Gastrocnemius medialis (tissue), 4 donors: Measurements from ENCODE around the gene TRPV3. TPM values are rescaled to one million over a fixed set of nuclear protein-coding genes. Genes with fewer than 3 reads are reported as not detected.

ENCODE experiments used
- ATAC-seq, 2 donors: fragments of 150-250 bp; one replicate each; pipeline ENCODE4 v1.9.1; 2016
- DNase-seq, 2 donors: peaks; one replicate each; pipeline ENCODE4 v3.0.0-alpha.2; 2019
- H3K27ac ChIP-seq, 4 donors: fragments of 200-600 bp; sonication (generic); 1 replicate in 1 of 4; 2 replicates in 3 of 4; pipeline ENCODE4 v1.5.1; 2016 to 2018; ENCODE audit warnings: mild to moderate bottlenecking in 2 of 4, moderate library complexity in 1 of 4
- H3K27me3 ChIP-seq, 3 donors: fragments of 200-600 bp; sonication (generic) in 2 of 3; 1 replicate in 1 of 3; 2 replicates in 2 of 3; pipeline versions ENCODE4 v1.5.1 to v1.6.0; 2016 to 2019; ENCODE audit warnings: mild to moderate bottlenecking in 1 of 3, moderate library complexity in 1 of 3
- H3K36me3 ChIP-seq, 2 donors: fragments of 200-600 bp; sonication (generic) in 1 of 2; one replicate each; pipeline ENCODE4 v1.5.1; 2017 to 2018
- H3K4me1 ChIP-seq, 2 donors: fragments of 200-600 bp; sonication (generic) in 1 of 2; one replicate each; pipeline ENCODE4 v1.5.1; 2016 to 2017; ENCODE audit warnings: mild to moderate bottlenecking in 2 of 2
- H3K4me3 ChIP-seq, 4 donors: fragments of 200-600 bp; sonication (generic) in 3 of 4; 1 replicate in 1 of 4; 2 replicates in 3 of 4; pipeline ENCODE4 v1.5.1; 2016 to 2019; ENCODE audit warnings: mild to moderate bottlenecking in 2 of 4
- H3K9me3 ChIP-seq, 3 donors: fragments of 200-600 bp; sonication (generic) in 2 of 3; 1 replicate in 1 of 3; 2 replicates in 2 of 3; pipeline ENCODE4 v1.5.1; 2016 to 2019
- POLR2A ChIP-seq, 2 donors: fragments of 450-650 bp; IDR thresholded peaks; one replicate each; pipeline ENCODE4 v1.6.1; 2017; ENCODE audit warnings: antibody characterized with exemption in 2 of 2, mild to moderate bottlenecking in 2 of 2, moderate library complexity in 2 of 2
- in situ Hi-C, 4 donors: fragments of 200-750 bp; cut with MboI; loops; one replicate each; pipeline versions ENCODE4 v1.15.0 to v1.8.0; 2017; ENCODE audit warnings: low sequenced_read_pairs in 4 of 4
- intact Hi-C: fragments of 100-400 bp; cut with DNase I; formaldehyde crosslinking; loops from one replicate; pipeline ENCODE4 v1.15.1; 2023; ENCODE audit warnings: low total_unique reads
- total RNA-seq, 4 donors: library from RNA; depleted of rRNA; stranded (reverse); fragments of >200 nt; gene quantifications; one replicate each; pipeline versions ENCODE4 v1.1.0 to v1.2.3, GENCODE V29; 2016
- TF ChIP-seq, protein P1 (sequence below), 5 experiments: fragments of 450-650 bp in 3 of 5; fragments of 200-600 bp in 2 of 5; sonication (generic) in 2 of 5; IDR thresholded peaks in 4 of 5; conservative IDR thresholded peaks in 1 of 5; 1 replicate in 4 of 5; 2 replicates in 1 of 5; pipeline ENCODE4 v1.5.1; 2016 to 2019; ENCODE audit warnings: antibody characterized with exemption in 5 of 5, mild to moderate bottlenecking in 3 of 5, moderate library complexity in 3 of 5

TRPV3 gene
- total RNA-seq, 4 donors from 2014 or later = 1.3 to 3.8 (median 1.6) TPM

DNA sequence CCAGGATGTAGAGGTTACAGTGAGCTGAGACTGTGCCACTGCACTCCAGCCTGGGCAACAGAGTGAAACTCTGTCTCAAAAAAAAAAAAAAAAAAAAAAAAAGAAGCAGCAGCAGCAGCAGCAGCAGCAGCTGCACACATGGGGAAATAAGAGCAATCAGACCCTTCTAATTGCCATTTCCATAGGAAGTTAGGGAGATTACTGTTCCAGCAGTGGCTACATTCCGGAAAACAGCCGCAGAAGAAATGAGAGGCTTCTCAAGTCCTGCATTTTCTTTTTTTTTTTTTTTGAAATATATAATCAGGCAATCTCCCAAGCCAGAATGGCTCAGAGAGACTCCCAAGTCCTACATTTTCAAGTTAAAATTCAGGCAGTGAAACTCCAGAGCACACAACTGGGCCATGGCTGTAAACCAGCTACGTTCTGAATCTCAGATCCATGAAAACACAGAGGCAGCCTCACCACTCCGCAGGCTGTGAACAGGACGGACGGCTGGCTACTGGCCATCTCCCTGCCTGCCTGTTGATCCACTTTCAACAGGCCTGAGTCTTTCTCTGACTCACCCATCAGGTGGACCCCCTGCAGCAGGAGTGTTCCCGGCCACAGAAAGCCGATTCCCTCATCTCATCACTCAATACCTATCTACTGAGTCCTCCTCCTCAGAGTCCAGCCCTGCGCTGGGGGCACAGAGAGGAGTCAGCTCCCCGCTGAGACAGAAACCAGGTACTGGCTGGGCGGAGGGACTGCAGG is 36.6 kb upstream of the TRPV3 start:
- Histone ChIP-seq H3K4me1 (peaks cover 0 to 3% of the 10 kb centered on the region in 2 donors), H3K4me3 (no peak overlapping the region), H3K9me3 (no peaks in the 10 kb centered on the region), H3K27ac (peak overlapping the region in 2 of 4 donors; percentile 21 to 25), H3K27me3 (no peaks in the 10 kb centered on the region), H3K36me3 (peaks cover 0 to 38% of the 10 kb centered on the region in 2 donors)
- in situ Hi-C loops (no loop called here), intact Hi-C loops (no loop called here)
- ATAC-seq (peak; percentile 40 to 41), DNase-seq (peak in 1 of 2 donors; percentile 37)
- peak in 1 of 2 donors; percentile 10 for TF ChIP-seq POLR2A (IDR thresholded peaks at IDR 0.05)
- TF ChIP-seq, protein P1, sequence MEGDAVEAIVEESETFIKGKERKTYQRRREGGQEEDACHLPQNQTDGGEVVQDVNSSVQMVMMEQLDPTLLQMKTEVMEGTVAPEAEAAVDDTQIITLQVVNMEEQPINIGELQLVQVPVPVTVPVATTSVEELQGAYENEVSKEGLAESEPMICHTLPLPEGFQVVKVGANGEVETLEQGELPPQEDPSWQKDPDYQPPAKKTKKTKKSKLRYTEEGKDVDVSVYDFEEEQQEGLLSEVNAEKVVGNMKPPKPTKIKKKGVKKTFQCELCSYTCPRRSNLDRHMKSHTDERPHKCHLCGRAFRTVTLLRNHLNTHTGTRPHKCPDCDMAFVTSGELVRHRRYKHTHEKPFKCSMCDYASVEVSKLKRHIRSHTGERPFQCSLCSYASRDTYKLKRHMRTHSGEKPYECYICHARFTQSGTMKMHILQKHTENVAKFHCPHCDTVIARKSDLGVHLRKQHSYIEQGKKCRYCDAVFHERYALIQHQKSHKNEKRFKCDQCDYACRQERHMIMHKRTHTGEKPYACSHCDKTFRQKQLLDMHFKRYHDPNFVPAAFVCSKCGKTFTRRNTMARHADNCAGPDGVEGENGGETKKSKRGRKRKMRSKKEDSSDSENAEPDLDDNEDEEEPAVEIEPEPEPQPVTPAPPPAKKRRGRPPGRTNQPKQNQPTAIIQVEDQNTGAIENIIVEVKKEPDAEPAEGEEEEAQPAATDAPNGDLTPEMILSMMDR (IDR thresholded peaks at IDR 0.05 in 4 of 5, conservative IDR thresholded peaks at IDR 0.05 in 1 of 5) = no peak

DNA sequence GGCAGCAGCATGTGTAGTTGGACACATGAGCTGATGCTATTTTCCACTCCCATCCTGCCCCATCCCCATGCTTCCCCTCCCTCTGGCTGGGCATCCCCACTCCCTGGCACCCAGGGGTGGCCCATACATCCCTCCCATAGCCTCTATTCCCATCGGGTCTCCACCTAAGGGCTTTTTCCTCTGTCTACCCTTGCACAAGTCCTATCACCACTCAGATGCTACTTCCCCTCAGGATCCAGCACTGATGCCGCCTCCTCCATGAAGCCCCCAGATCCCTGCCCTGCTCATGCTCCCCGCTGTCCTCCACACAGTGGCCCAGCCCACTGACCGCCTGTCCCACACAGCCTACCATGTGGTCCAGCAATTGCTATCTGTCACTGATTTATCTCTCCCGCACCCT is 35.8 kb upstream of the TRPV3 start:
- Histone ChIP-seq H3K27ac (no peak overlapping the region), H3K9me3 (no peaks in the 10 kb centered on the region), H3K36me3 (peaks cover 0 to 39% of the 10 kb centered on the region in 2 donors), H3K27me3 (no peaks in the 10 kb centered on the region), H3K4me3 (no peak overlapping the region), H3K4me1 (peaks cover 0 to 3% of the 10 kb centered on the region in 2 donors)
- ATAC-seq (no peak), DNase-seq (no peak)
- in situ Hi-C loops = no loop called here
- no peak for TF ChIP-seq POLR2A (IDR thresholded peaks at IDR 0.05)
- TF ChIP-seq, protein P1 (IDR thresholded peaks at IDR 0.05 in 4 of 5, conservative IDR thresholded peaks at IDR 0.05 in 1 of 5) = no peak
- intact Hi-C loops = no loop called here

DNA sequence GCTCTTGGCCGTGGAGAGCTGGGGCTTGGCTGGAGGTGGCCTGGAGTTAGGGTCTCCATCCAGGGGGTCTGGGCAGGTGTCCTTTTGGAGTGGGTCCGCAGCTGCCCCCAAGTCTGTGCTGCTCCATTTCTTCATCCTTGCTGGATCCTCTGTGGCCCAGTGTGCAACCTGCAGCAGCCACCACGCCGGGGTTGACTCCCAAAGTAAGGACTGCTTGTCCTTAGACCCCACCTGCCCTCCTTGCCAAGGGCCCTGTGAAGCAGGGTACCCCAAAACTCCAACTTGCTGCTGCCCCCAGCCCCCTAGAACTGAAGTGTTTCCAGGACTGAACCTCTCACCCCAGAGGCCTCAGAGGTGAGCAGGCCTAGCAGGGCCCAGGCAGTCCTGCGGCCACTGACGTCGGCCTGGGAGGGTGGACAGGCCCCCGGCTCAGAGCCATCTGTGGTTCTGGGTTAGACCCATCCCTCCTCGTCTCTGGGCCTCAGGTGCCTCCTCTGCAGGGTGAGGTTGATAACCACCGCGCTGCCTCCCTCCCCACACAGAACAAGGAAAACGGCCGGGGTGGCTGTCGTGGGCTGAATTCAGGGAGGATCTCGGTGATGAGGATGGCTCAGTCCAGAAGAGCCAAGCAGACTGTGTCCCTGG is 34.7 kb upstream of the TRPV3 start:
- TF ChIP-seq, protein P1 (IDR thresholded peaks at IDR 0.05 in 4 of 5, conservative IDR thresholded peaks at IDR 0.05 in 1 of 5) = no peak
- TF ChIP-seq POLR2A (IDR thresholded peaks at IDR 0.05) = no peak
- DNase-seq (no peak), ATAC-seq (no peak)
- Histone ChIP-seq H3K4me3 (no peak overlapping the region), H3K27ac (no peak overlapping the region), H3K4me1 (peaks cover 0 to 3% of the 10 kb centered on the region in 2 donors), H3K27me3 (no peaks in the 10 kb centered on the region), H3K9me3 (no peaks in the 10 kb centered on the region), H3K36me3 (peaks cover 0 to 47% of the 10 kb centered on the region in 2 donors)
- intact Hi-C loops = no loop called here
- in situ Hi-C loops = no loop called here

DNA sequence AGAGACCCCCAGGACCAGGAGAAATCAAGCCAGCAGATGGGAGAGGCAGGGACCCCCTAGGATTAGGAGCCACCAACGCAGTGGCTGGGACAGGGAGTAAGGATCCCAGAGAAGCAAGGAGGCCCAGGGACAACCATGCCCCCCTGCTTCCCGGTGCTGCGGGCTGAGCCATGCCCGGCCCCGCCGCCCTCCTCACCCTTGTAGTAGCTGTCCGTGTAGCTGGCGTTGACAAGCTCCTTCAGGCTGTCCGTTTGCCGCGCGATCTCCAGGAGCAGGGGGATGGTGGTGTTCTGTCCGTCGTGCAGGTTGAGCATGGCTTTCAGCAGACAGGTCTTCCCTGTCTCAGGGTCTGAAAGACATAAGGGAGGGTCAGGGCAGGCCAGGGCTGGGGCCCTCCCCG is 33.2 kb upstream of the TRPV3 start:
- TF ChIP-seq, protein P1 (IDR thresholded peaks at IDR 0.05 in 4 of 5, conservative IDR thresholded peaks at IDR 0.05 in 1 of 5) = no peak
- TF ChIP-seq POLR2A (IDR thresholded peaks at IDR 0.05) = no peak
- Histone ChIP-seq H3K36me3 (peaks cover 0 to 52% of the 10 kb centered on the region in 2 donors), H3K4me3 (no peak overlapping the region), H3K27me3 (no peaks in the 10 kb centered on the region), H3K27ac (no peak overlapping the region), H3K4me1 (peaks cover 0 to 3% of the 10 kb centered on the region in 2 donors), H3K9me3 (no peaks in the 10 kb centered on the region)
- in situ Hi-C loops = no loop called here
- no peak for DNase-seq
- intact Hi-C loops = no loop called here
- no peak for ATAC-seq
